NCI-H774 (cell line): Measurements from ENCODE around the gene MRC2.
"Not testable (repeated sequence)": the region's sequence is repeated elsewhere in the genome, so short reads cannot be mapped to it uniquely, and the experiment has no call there.

Source experiments
- DNase-seq: peaks from one replicate; lab custom pipeline; 2025; lab: John Stamatoyannopoulos, UW

MRC2 gene

DNA sequence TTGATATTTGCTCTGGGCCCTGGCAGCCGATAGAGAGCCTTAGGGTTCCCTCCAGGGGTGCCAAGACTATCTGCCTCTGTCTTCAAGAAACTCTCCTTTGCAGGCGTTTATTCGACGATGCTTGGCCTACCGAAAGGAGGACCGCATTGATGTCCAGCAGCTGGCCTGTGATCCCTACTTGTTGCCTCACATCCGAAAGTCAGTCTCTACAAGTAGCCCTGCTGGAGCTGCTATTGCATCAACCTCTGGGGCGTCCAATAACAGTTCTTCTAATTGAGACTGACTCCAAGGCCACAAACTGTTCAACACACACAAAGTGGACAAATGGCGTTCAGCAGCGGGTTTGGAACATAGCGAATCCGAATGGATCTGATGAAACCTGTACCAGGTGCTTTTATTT is 15.2 kb upstream of the MRC2 start:
- DNase-seq = not testable (repeated sequence)

DNA sequence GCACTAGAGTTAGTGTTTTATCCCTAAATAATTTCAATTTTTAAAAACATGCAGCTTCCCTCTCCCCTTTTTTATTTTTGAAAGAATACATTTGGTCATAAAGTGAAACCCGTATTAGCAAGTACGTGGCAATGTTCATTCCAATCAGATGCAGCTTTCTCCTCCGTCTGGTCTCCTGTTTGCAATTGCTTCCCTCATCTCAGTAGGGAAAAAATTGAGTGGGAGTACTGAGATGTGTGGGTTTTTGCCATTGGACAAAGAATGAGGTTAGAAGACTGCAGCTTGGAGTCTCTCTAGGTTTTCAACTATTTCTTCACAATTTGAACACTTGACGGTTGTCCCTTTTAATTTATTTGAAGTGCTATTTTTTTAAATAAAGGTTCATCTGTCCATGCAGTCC is 14.4 kb upstream of the MRC2 start:
- DNase-seq = not testable (repeated sequence)

DNA sequence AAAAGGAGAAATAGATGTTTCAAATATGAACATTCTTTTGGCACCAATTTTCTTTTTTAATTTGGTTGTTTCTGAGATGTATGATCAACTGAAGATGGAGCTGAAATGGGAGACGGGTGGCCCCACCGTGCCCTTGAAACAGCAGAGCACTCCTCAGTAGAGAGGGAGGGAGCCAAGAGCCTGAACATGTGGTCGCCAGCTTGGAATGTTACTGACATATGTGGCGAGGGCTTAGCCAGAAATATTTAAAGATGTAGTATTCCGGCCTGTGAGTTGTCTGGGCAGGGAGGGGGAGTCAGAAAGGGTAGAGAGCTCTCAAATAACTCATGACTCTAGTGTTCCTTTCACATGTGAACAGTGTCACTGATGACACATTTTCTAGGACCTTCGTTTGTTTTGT is 13.3 kb upstream of the MRC2 start:
- no peak for DNase-seq

DNA sequence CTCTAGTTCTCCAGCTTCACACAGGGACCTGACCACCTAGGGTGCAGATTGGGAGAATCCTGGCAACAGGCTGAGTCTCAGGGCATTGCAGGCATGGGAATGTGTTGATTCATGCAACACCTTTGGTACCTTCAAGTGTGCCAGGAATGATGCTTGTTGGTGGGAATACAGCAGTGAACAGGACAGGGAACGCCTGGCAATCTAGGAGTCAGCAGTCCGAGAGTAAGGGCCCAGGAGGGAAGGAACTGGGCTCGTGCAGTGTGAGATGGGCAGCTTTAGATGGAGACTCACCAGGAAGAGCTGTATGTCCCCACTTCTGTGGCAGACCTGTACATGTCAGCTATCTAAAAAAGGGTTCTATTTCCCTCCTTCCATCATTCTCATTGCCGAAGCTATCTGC is 12.0 kb upstream of the MRC2 start:
- DNase-seq = no peak

DNA sequence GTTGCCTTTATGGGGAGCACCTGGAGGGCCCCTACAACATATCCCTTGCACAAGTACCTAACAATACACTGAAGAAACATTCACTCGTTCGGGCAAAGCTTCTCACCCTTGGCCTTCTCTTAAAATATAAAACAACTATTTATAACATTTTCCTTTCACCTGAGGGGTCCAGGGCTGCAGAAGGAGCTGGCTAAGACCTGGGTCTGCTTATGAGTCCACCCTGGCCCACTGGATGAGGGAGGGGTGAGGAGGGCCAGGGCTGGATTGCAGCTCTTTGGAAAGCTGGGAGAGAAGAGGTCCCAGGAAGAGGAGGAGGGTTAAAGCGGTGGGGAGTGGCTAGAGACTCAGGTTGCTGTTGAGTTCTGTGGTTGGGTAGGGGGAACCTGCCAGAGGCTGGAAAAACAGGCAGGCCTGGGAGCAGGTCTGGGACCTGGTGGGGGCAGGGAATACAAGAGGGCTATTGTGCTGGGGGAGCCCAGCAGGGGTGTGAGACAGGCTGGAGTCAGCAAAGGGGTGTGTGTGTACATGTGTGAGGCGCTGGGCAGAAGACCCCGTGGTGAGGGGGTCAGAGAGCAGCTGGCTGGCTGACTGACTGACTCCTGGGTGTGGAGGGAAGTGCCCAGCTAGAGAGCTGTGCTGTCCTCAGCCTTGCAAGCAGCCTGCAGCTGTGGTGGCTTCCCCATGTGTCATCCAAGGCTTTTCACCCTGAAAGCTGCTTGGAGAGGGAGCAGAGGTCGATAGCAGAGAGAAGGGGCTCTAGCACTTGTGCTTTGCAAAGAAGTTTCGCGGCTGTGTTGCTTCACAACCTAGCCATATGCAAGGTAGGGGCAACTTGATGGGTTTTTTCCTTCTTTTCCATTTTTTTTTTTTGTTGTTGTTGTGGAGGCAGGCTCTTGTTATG is 10.2 kb upstream of the MRC2 start:
- no peak for DNase-seq

DNA sequence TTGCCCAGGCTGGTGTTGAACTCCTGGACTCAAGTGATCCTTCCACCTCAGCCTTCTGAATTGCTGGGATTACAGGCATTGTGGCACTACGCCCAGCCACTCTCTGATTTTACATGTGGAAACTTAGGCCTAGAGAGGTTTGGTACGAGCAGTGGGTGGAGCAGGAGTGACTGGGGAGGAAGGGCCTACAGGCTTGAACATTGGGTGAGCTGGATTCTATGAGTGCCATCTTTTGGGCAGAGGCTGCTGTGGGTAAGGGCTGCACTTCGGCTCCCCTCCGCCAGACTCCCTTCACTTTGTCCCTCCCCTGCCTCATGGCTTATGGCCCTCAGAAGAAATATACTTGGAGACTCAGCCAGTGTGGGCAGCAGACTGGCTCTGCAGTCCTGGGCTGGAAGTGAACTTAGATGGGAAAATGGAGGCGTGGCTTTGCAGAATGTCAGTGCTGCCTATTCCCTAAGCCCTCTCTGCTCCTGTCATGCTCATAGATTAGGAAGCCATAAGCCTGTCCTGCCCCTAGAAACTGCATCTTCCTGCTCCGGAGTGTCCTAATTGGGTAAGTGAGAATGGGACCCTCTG is 9.5 kb upstream of the MRC2 start:
- DNase-seq = no peak

DNA sequence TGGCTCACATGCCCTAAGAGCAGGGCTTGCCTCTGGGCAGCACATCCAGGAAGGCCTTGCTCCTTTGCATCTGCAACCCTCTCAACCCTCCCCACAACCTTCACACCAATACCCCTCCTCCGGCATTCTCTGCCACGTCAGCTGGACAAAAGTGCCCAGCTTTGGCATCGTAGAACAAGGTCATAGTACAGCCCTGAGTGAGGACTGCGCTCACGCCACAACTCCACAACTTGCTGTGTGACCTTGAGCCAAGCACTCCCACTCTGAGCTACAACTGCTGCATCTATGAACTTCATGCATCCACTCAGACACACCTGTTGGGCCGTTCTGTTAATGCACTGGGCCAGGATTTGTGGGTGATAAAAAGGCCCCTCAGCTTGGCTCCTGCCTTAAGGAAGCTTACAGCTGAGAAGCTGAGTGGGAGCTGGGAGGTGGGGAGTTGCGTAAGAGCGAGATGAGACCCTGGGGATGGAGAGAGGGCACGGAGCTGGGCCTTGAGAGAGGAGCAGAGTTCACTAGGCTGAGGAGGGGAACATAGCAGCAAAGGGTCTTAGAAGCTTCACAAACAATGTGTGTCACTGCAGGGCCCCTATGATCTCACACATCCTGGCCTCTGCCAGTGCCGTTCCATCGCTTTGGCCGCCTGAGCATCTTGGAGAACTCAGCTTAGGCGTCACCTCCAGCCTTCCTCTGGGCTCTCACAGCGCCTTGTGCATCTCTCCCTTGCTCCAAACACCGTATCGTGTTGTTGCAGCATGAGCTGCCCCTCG is 8.6 kb upstream of the MRC2 start:
- no peak for DNase-seq

DNA sequence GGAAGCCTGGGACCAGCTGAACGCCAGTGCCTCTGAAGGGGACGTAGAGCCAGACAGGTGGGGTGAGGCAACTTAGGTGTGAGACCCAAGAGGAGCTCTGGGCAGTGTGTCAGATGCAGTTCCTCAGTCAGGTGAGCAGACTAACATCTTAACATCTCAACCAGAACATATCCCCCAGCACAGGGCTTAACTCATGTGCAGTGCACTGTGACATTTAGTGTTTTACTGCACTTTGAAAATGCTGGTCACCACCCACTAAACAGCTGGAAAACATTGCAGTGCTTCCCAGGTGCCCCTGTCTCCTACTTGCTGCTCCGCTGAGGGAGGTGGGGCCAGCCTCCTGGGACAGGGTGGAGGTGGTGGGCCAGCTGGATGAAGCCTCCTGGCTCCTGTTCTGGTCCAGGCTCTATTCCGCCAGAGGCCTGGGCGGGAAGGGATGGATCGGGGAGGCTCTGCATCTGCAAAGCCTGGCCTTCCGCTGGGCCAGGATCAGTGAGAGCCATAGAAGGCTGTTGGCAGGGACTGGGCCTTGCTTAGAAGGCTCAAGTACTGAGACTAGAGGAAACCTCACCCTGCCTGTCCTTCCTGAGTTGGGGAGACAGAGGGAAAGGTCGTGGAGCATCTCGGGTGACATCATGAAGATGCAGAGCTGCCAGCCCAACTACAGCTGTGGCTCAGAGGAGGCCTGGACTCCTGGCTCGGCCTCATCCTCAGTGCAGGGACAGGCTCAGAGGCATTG is 7.9 kb upstream of the MRC2 start:
- no peak for DNase-seq

DNA sequence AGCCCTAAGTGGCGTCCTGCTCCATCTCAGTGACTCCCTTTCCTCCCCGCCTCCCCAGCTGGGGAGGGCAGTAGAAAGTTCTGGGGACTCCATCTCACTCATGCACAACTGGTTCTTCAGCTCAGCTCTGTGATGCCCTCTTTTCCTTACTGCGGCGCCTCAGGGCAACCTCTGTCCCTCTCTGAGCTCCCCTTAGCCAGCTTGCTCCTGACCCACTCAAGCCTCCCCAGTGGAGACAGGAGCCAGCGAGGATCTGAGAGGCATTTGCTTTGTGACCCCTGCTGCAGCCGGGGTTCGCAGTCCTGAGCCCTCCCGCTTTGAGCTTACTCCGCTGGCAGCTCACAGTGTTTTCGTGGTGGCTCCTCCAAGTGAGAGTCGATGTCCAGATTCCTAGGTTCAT is 6.2 kb upstream of the MRC2 start:
- DNase-seq = no peak

DNA sequence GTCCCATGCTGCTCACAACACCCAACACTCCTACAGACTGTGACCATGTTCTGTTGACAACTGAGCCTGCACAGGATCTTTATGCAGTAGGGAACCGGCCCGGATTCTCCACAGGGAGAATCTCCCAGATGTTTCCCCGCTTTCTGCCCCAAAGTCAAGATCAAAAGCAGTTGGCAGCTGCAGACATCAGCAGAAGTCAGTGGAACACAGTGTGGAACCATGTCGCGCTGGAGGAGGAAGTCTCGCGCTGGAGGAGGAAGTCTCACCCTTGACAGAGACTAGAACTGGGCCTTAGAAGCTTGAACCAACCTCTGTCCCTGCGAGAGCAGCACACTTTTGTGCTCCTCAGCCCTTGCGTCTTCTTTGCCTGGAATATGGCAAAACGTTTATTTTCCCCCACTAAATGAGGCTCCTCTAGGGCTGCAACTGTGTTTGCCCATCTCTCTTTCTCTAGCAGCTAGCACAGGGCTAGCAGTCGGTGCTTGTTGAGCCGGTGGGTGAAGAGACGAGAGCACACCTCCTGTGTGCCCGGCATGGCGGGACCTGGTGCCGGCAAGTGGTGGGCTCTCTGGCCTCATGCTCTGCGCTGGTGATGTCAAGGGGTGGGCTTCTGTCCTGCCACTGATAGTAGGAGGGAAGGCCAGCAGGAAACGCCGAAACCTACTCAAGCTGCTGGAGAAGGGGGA is 2.1 kb upstream of the MRC2 start:
- DNase-seq = no peak

DNA sequence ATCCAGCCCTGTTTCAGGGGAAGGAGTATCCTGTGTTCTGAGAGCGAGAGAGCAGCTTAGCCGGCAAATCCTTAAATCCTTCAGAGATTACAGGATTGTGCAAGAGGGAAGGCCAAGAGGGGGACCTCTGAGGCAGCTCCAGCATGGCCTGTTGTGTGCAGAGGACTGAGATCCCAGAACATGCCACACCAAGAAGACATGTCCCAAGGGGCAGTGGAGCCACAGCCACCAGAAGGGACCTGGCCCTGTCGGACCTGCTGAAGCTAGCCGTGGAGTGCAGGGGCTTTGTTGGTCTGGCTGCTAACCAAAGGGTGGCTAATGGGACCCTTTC is 1.6 kb upstream of the MRC2 start:
- DNase-seq = no peak

DNA sequence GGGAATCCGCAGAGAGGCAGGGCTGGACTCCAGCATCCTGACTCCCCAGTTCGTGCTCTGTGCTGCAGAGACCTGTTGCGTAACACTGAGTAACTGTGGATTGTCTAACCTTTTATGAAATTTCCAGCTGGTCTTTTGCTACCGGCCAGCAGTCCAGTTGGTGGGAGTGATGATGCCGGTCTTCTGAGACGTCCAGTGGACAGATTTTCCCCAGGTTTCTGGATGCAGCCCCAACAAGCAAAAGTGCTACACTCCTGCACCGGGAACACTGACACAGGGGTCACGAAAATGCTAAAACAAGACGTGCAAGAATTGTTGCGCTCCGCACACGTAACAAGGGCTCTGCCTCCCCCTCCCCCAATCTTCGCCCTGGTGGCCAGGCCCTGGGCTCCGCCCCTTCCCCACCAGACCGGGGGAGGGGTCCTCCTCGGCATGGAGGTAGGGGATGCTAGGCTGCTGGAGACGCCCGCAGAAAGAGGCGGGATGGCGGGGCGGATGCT is 701 bp upstream of the MRC2 start:
- no peak for DNase-seq

DNA sequence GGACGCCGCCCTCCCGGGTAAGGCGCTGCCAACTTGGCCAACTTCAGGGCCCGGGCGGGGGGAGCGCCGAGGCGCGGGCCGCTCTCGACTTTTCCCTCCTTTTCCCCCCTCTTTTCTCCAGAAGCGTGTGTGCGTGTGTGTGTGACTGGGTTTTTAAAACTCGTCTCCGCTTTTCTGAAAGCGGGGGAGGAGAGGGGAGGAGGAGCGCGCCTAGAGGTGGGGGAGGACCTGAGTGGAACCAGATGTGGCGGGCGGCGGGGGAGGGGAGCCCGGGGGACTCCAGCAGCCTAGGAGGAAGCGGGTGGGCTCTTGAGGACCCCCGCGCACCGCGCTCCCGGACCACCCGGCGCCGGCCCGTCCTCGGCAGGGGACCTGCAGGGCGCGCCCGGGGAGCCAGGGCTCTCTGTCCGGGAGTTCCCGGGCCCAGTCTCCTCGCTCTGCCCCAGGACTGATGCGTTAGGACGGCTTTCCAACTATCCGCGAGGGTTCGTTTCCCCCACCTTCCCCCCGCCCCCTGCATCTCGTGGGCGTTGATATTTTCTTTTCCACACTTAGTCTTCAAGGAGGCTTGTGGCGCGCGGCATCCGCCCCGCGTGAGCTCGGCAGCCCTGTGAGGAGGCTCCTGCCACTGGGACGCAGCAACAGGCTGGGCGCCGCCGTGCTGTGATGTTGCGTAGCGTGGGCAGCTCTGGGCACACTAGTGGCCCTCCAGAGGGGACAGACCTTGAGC is 599 bp downstream of the MRC2 start:
- no peak for DNase-seq

DNA sequence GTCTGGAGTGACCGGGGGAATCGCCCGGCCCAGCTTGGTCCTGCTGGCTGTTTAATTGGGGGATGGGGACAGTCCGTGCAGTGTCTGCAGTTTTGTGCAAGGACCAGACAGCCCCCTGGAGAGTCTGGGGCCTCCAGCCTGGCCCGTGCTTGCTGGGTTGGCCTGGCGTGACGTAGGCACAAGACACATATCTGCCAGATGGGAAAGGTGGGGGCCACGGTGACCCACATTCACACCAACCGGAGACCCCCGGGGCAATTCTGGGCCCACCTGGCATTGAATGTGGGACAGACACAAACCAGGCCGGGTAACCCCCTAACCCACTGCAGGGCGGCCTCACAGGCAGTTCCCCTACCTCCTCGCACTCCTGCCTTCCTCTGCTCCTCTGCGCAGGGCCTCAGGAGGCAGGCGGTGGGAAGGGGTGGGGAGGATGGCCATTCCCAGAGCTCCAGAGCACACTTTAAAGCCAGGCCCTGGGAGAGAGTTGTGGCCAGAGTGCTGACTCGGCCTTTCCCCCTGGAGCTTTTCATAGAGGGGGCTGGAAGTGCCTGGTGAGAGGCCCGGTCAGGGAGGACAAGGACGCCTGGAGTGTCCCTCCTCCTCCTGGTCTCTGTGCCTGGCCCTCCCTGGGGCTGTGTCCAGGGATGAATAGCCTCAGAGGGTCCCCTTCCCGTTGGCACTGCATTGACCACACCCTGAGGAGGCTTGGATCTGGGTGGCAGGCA is 1.5 kb downstream of the MRC2 start:
- no peak for DNase-seq

DNA sequence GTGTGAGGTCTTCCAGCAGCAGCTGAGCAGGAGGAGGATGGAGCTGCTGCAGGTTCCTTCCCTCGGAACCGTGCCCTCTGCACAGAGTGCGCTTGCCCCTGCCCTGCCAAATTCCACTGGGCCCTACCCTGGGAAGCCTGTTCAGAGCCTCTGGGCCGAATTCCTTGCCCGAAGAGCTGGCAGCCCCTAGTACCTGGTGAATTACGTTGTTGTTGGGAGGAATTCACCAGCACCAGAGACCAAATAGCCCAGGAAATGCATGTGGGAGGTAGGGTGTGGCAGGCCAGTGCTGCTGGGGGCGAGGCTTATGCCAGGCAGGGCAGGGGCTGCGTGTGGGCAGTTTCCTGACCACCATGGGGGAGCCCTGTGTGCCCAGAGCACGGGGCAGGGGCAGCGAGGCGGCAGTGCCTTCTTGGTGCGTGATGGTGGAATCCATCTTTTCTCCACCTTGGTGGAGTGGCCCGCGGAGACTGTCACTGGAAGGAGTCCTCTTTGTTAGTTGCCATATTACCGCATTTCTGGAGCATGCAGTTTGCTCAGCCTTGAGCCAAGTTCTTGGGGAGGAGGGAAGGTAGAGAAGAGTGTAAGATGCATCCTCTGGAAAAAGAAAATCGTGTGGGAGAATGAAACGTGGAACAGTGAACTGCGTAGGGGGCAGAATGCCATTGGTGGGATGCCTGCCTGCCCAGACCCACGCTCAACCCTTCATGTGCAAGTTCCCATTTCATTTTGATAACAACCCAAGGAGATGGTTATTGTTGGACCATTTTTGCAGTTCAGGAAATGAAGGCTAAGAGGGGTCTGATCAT is 2.3 kb downstream of the MRC2 start:
- DNase-seq = no peak

DNA sequence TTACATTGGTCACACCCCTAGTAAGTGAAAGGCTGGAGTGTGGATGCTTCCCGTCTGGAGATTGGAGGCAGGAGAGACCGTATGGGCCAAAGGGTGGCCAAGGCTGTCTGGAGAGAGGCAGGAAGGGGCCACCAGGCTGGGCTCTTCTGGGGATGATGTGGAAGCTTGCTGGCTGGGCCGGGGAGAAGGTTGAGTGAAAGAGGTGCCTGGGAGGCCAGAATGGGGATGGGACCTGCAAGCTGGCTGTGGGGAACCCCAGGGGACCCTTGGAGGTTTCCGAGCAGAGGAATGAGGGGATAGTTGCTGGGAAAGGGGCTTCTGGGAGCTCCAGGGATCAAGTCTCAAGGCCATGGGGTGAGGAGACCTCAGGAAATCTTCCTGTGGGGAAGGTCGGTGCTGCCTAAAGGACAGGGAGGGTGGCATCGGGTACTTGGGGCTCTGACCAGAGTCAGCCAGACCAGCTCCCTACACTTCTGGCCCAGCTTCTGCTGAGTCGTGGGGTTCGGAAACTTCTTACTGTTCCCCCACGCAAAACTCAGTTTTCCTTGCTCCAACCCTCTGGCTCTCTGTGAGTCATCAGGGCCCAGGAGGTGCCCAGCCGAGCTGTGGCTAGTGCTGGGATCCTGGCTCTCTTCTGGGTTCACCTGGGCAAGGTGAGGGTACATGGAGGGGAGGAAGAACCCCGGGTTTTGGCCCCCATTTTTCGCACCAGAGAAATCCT is 3.1 kb downstream of the MRC2 start:
- DNase-seq = no peak

DNA sequence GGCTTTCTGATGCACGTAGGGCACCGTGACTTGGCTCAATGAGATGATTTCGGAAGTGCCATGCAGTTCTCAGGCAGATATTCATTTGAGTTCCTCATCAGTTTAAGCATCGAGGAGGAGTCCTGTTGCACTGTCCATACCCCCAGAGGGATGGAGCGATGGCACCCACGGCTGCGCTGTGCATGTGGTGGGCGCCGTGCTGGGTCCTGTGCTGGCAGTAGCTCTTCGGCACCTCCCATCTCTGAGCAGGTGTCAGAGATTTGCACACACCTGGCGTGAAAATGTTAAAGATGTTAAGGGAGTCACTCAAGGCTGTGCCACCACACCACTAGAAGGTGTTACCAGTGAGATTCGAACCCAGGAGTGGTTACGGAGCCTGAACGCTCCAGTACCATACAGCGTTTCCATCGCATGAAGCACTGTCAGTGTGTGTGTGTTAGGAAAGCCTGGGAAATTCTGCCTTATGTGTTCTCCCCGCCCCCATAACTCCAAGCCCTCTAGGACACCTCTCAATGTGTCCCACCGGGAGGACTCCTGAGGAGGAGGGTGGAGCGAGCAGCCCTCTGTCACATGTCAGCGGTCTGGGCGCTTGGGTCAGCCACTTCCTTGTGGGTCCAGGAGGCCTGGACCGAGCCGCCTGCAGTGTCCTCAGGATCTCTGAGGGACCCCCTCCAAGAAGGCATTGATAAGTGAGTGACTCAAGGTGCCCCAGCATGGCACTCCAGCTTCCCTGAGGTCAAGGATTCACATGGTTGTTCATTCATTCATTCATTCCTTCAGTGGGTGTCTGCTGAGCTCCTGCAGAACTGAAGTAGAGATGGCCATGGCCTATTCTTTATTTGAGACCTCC is 3.8 kb downstream of the MRC2 start:
- no peak for DNase-seq
